GM12878 (cell line): Measurements from ENCODE around the gene NBPF11. TPM values are rescaled to one million over a fixed set of nuclear protein-coding genes. Genes with fewer than 3 reads are reported as not detected.
"Not testable (repeated sequence)": the region's sequence is repeated elsewhere in the genome, so short reads cannot be mapped to it uniquely, and the experiment has no call there.

ENCODE experiments used
- ATAC-seq: fragments of 200-7000 bp; cut with Tn5 transposase; 3 replicates; pipeline ENCODE4 v1.9.1; 2020; ENCODE audit warnings: mild to moderate bottlenecking, moderate library complexity
- BruUV-seq: library from RNA; stranded (reverse); fragments of 400-500 nt; replicated peaks from 2 replicates; lab custom pipeline; 2021; lab: Mats Ljungman, UMichigan
- CTCF ChIA-PET: fragments of 300-600 bp; sonication (Branson Sonifier 250); formaldehyde crosslinking; extraction: SDS; loops from one replicate; lab custom pipeline; 2021; ENCODE audit warnings: inconsistent platforms; lab: Yijun Ruan, JAX
- POLR2A ChIA-PET: fragments of 350-600 bp; formaldehyde crosslinking; extraction: SDS; loops from one replicate; lab custom pipeline; 2021; ENCODE audit warnings: inconsistent platforms; lab: Charles Lee
- RAD21 ChIA-PET: fragments of 300-600 bp; sonication (Branson Sonifier 250); formaldehyde crosslinking; loops from one replicate; lab custom pipeline; 2023; ENCODE audit warnings: antibody characterized with exemption; ENCODE audit not compliant: unreplicated experiment; lab: Charles Lee
- SMC1A ChIA-PET: fragments of 300-600 bp; sonication (Branson Sonifier 250); formaldehyde crosslinking; loops from one replicate; lab custom pipeline; 2023; ENCODE audit not compliant: unreplicated experiment, uncharacterized antibody; lab: Charles Lee
- DNase-seq: peaks from one replicate; pipeline ENCODE4 v3.0.0-alpha.2; 2011; ENCODE audit warnings: low read depth, low spot score
- FAIRE-seq: peaks from 3 replicates; lab custom pipeline; 2011; peaks lifted over from hg19 to GRCh38; lab: Jason Lieb, UNC
- H2AFZ ChIP-seq: 2 replicates; pipeline ENCODE4 v1.6.0; 2011; ENCODE audit warnings: low read depth, low read length, control low read depth; ENCODE audit not compliant: control insufficient read depth
- H3K27ac ChIP-seq: 2 replicates; pipeline ENCODE4 v1.5.1; 2011; ENCODE audit warnings: control low read depth; ENCODE audit not compliant: control insufficient read depth, insufficient read depth
- H3K27me3 ChIP-seq, 2 experiments: replicated peaks in 1 of 2; 2 replicates each; pipeline versions ENCODE4 v1.6.0 to v1.6.1; 2011; ENCODE audit warnings: low read length in 1 of 2; ENCODE audit not compliant: control insufficient read depth in 2 of 2, insufficient read depth in 2 of 2
- H3K36me3 ChIP-seq, 2 experiments: 2 replicates each; pipeline ENCODE4 v1.5.1; 2011; ENCODE audit warnings: low read length in 1 of 2; ENCODE audit not compliant: control insufficient read depth in 2 of 2, insufficient read depth in 2 of 2
- H3K4me1 ChIP-seq: 2 replicates; pipeline ENCODE4 v1.6.1; 2011; ENCODE audit warnings: mild to moderate bottlenecking, low read length, moderate library complexity, mixed read lengths; ENCODE audit not compliant: control insufficient read depth, insufficient read depth
- H3K4me2 ChIP-seq: 2 replicates; pipeline ENCODE4 v1.6.0; 2011; ENCODE audit warnings: control low read depth; ENCODE audit not compliant: control insufficient read depth, insufficient read depth
- H3K4me3 ChIP-seq: fragments of 200-600 bp; sonication (generic); 2 replicates; pipeline ENCODE4 v1.5.1; 2016
- H3K79me2 ChIP-seq: 2 replicates; pipeline ENCODE4 v1.6.0; 2011; ENCODE audit warnings: low read length; ENCODE audit not compliant: control insufficient read depth, insufficient read depth
- H3K9ac ChIP-seq: 2 replicates; pipeline ENCODE4 v1.8.0; 2011; ENCODE audit warnings: low read length, control low read depth, mixed read lengths; ENCODE audit not compliant: control insufficient read depth, insufficient read depth
- H3K9me3 ChIP-seq: replicated peaks from 3 replicates; pipeline ENCODE4 v1.5.1; 2011; ENCODE audit warnings: mild to moderate bottlenecking, low read length; ENCODE audit not compliant: control insufficient read depth, insufficient read depth
- H4K20me1 ChIP-seq: 2 replicates; pipeline ENCODE4 v1.6.0; 2011; ENCODE audit not compliant: control insufficient read depth, insufficient read depth
- WGBS: methylation state at CpG from one replicate; pipeline ENCODE4 v1.1.6; 2016; ENCODE audit warnings: low lambda C conversion rate; ENCODE audit not compliant: insufficient replicate concordance, insufficient coverage; ENCODE audit errors: missing lambda C conversion rate; 5-methylcytosine and 5-hydroxymethylcytosine counted together
- in situ Hi-C: fragments of 300-500 bp; cut with MboI; formaldehyde crosslinking; loops from 9 replicates; pipeline ENCODE4 v1.14.3; 2018; ENCODE audit warnings: mixed read lengths
- intact Hi-C: fragments of 100-400 bp; cut with micrococcal nuclease; formaldehyde crosslinking; loops from one replicate; pipeline ENCODE4 v1.14.2; 2022; ENCODE audit not compliant: unreplicated experiment
- polyA plus RNA-seq, 11 experiments: library from polyadenylated mRNA; depleted of rRNA in 4 of 11; unstranded in 6 of 11; stranded (reverse) in 5 of 11; fragments of >200 nt; fragmentation: Nextera tagmentation in 4 of 11; fragmentation: Illumina TruSeq in 1 of 11; extraction: Ambion mirVana in 4 of 11; extraction: Trizol in 1 of 11; gene quantifications; 1 replicate in 1 of 11; 2 replicates in 10 of 11; pipeline versions ENCODE4 v1.2.1 to v1.2.3, GENCODE V29; 2011 to 2016; ENCODE audit warnings: inconsistent platforms in 2 of 11, missing spikeins in 2 of 11, low read depth in 1 of 11
- total RNA-seq, 4 experiments: library from RNA; depleted of rRNA in 3 of 4; stranded (reverse); fragments of >200 nt in 3 of 4; fragmentation: Illumina TruSeq in 1 of 4; extraction: Trizol in 1 of 4; gene quantifications; 2 replicates each; pipeline versions ENCODE4 v1.2.1 to v1.2.3, GENCODE V29; 2013 to 2021

NBPF11 gene
- total and polyA plus RNA-seq, 10 of the 15 experiments (the other 5 are each of a cell fraction or from before 2014, with no cell fraction given) = 1.2 to 14.3 (median 4.9) TPM

DNA sequence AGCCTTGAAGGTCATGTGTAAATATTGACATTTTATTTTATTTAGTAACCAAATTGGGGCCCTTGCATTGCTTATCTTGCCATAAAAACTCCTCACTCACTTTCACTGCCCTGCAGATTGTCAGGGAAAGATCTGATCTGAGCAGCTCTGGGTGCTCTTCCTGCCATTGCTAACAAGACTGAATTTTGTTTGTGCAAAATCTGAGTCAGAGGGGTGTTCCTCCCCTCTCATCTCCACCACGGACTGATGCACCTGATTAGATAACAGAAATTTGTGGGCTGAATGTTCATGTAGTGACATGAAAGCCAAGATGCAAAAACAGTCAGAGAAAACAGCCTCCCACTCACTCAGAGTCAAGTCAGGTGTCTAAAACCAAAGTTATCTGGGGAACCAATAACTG, 44.9 kb upstream of the NBPF11 start:
- CTCF ChIA-PET, H3K36me3 ChIP-seq, intact Hi-C loops, SMC1A ChIA-PET, H3K4me3 ChIP-seq, H4K20me1 ChIP-seq, POLR2A ChIA-PET, in situ Hi-C loops, H3K9ac ChIP-seq, H3K27ac ChIP-seq, H3K4me2 ChIP-seq, H3K79me2 ChIP-seq, RAD21 ChIA-PET, H3K4me1 ChIP-seq, H2AFZ ChIP-seq, DNase-seq, H3K27me3 ChIP-seq, FAIRE-seq, H3K9me3 ChIP-seq, BruUV-seq: not testable (repeated sequence)
- no CpG with 5 or more reads among the region's 1 CpG for WGBS
- ATAC-seq = peak; percentile 36

DNA sequence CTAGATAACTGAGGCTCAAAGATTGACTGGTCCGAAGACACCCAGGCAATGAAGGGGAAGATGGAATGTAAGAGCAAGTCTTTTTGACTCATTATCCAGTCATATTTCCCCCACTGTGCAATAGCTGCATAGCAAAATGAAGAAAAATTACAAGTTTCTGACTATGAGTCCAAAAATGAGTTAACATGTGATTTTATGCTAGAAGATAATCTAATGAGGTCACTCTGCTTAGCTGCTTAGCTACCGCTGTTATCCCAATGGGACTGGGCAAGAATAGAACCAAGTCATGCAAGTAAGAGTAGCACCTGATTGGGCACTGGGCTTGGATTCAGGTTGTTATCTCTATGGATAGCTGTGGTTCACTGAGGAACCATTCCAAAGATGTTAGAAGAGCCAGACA, 43.0 kb upstream of the NBPF11 start:
- FAIRE-seq, H3K27ac ChIP-seq, H3K36me3 ChIP-seq, H3K79me2 ChIP-seq, H3K4me1 ChIP-seq, H3K4me3 ChIP-seq, POLR2A ChIA-PET, DNase-seq, H3K4me2 ChIP-seq, BruUV-seq, H3K9ac ChIP-seq, ATAC-seq, H3K9me3 ChIP-seq, H4K20me1 ChIP-seq, in situ Hi-C loops, SMC1A ChIA-PET, H3K27me3 ChIP-seq, H2AFZ ChIP-seq, RAD21 ChIA-PET, CTCF ChIA-PET, intact Hi-C loops: not testable (repeated sequence)
- WGBS = 7% methylated on average over 1 of the region's 2 CpGs

DNA sequence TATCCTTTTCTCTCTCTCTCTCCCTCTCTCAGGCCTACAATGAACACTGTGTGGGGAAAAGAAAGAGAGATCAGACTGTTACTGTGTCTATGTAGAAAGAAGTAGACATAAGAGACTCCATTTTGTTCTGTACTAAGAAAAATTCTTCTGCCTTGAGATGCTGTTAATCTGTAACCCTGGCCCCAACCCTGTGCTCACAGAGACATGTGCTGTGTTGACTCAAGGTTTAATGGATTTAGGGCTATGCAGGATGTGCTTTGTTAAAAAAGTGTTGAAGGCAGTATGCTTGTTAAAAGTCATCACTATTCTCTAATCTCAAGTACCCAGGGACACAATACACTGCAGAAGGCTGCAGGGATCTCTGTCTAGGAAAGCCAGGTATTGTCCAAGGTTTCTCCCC, 36.7 kb upstream of the NBPF11 start:
- H3K36me3 ChIP-seq, DNase-seq, SMC1A ChIA-PET, H3K27ac ChIP-seq, ATAC-seq, in situ Hi-C loops, CTCF ChIA-PET, intact Hi-C loops, RAD21 ChIA-PET, BruUV-seq, H3K4me1 ChIP-seq, FAIRE-seq, H3K9me3 ChIP-seq, H3K27me3 ChIP-seq, POLR2A ChIA-PET, H4K20me1 ChIP-seq, H2AFZ ChIP-seq, H3K4me3 ChIP-seq, H3K4me2 ChIP-seq, H3K79me2 ChIP-seq, H3K9ac ChIP-seq: not testable (repeated sequence)

DNA sequence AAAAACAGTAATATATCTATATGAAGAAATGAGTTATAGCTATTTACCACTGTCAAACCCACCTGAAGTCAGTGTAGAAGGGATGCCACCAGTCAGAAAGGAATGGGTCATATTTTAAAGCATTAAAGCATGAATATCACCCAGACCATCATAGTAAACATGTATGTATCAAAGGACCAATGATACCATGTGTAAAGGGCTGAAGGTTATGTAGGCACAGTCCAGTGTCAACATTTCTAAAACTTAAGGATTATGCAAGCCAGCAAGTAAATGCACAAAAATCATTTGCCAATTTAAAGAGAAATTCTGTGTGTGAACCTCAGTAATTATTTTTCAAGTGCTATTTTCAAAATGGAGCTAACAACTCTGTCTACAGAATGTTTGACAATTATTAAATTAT, 26.6 kb upstream of the NBPF11 start:
- H4K20me1 ChIP-seq, H3K4me3 ChIP-seq, H3K36me3 ChIP-seq, H3K4me2 ChIP-seq, DNase-seq, H3K9me3 ChIP-seq, ATAC-seq, H3K27ac ChIP-seq, in situ Hi-C loops, H3K4me1 ChIP-seq, POLR2A ChIA-PET, FAIRE-seq, H3K9ac ChIP-seq, intact Hi-C loops, SMC1A ChIA-PET, CTCF ChIA-PET, H2AFZ ChIP-seq, RAD21 ChIA-PET, H3K79me2 ChIP-seq, H3K27me3 ChIP-seq, BruUV-seq: not testable (repeated sequence)
